GM18868 (cell line): Measurements from ENCODE around the gene PRLH.
"Not testable (repeated sequence)": the region's sequence is repeated elsewhere in the genome, so short reads cannot be mapped to it uniquely, and the experiment has no call there.

Experiments
- ATAC-seq: cut with Tn5 transposase; IDR thresholded peaks from one replicate; pipeline ENCODE4 v1.9.1; 2021; ENCODE audit warnings: mild to moderate bottlenecking, moderate library complexity; ENCODE audit not compliant: unreplicated experiment

Gene PRLH

GRCh38 chr2:237599465-237600110 is 33.2 kb downstream of the PRLH start:
- ATAC-seq = no peak

GRCh38 chr2:237600205-237600846 is 34.0 kb downstream of the PRLH start:
- ATAC-seq = no peak

DNA sequence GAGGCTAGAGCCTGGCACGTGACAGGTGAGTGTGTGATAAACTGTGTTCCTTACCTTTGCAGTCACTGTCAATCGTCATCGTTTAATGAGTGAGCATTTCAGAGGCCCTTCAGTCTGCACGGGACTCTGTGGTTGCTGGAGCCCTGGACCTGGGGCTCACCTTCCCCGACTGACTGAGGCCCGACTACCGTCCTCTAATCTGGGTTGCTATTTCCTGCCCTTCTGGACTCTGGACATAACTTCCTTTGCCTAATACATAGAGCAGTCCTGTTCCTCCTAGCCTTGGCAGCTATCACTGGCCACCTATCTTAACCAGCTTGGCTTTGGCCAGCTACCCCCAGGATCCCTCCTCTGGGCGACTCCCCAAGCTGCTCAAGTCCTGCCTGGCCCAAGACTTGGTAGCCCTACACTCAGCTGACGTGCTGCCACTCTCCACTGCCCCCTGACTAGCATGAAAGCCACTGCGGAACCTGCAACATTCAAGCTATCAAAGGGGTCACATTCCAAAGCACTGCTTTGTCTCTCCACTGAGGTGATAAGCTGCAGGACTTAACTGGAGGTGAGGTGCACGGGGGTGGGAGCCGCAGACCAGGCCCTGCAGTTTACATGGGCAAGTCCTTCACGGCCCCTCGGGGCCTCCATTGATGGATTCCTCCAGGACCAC is 35.2 kb downstream of the PRLH start:
- no peak for ATAC-seq

GRCh38 chr2:237602409-237602808 is 36.0 kb downstream of the PRLH start:
- ATAC-seq = no peak

DNA sequence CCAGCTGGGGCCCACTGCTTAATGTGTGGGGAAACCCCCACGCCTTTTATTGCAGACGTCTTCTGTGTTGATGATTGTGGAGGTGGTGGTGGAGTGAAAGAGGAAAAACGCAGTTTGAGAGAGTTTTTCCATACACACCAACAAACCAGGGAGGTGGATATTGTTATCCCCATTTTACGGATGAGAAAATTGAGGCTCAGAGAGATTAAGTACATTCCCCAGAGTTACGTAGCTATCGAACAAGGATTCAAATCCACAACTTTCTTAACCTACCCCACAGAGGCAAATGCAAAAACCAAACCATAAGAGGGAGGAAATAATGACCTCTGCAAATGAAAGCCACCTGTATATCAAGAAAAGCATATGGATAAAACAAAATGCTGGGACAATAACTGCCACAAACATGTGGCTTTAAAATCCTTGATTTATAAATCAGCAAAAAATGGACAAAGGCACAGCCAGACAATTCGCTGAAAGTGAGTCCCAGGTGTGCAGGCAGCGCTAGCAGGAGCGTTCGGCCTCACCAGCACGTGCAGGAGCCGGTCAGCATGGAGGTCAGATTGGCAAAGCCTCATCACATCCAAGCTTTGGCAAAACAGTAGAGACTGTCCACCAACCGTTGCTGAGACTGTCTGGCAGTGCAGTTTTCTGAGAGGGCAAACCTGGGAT is 36.8 kb downstream of the PRLH start:
- no peak for ATAC-seq

DNA sequence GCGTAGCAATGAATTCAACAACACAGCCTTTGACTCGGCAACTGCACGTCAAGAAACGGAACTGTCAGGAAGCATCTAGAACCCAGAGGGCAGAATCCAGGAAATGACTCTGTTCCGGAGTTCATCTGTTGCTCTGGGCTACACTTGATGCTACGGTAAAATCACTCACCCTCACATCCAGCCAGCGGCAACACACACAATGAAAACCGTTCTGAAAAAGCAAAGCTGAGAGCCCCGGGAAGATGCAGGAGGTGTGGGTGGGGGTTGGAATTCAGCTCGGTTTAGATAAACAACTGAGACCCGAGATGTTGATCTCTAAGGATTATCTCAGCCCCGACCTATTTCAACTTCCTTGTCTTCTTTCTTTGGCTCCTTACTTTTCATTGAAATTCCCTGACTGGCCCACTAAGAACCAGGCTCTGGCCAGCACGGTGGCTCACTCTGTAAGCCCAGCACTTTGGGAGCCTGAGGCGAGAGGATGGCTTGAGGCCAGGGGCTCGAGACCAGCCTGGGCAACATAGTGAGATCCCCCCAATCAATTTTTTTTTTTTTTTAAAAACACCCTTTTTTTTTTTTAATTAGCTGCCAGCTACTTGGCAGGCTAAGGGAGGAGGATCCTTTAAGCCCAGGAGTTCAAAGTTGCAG is 37.5 kb downstream of the PRLH start:
- peak; percentile 57 for ATAC-seq

- no peak for ATAC-seq
Observed at GRCh38 chr2:237604391-237604790, 38.0 kb downstream of the PRLH start.

GRCh38 chr2:237604960-237605359 is 38.6 kb downstream of the PRLH start:
- ATAC-seq = no peak

GRCh38 chr2:237606522-237606921 is 40.1 kb downstream of the PRLH start:
- ATAC-seq = not testable (repeated sequence)

- ATAC-seq = peak; percentile 50
Observed at GRCh38 chr2:237612527-237613357, 46.4 kb downstream of the PRLH start.

DNA sequence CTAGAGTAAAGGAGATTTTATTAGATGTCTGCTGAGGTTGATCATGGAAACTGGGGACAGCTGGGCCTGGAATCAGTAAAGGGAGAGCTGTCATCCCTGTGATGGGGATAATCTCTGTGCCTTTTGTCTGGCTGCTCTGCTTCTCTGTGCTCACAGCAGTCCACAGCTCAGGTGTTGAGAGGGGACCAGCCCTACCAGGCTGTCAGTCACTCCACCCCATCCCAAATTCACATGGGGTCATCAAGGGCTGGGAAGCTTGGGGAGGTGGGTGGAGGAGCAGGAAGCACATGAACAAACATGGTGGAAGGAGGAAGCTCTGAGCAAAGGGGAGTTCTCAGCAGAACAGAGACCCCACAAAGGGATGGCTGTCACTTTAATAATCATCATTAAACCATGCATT is 47.3 kb downstream of the PRLH start:
- no peak for ATAC-seq

GRCh38 chr2:237614151-237614720 is 47.9 kb downstream of the PRLH start:
- no peak for ATAC-seq

DNA sequence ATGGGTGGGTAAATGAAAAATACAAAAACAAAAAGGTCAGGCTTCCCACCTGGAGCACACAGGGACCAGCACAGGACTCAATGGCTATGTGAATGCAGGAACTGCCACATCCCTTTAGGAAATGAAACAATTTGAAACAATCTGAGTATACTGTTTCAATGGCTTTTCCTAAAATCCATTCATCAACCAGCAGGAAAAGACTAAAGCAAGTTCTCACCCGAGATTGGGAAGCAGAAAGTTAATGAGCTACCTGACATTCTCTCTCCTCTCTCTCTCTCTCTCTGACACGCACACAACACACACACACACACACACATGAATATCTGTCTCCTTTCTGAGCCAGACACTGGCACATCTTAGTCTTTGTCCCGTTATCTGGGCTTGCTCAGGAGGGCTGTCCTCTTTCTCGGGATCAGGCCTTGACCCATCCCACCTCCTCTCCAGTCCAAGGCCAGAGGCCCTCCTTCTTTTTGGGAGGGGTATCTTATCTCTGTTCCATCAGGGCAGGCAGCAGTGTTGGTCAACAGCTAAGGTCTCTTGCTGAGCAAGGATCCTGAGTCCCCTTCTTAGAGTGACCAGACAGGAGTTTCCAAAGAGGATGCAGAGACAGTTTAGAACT is 49.4 kb downstream of the PRLH start:
- no peak for ATAC-seq

DNA sequence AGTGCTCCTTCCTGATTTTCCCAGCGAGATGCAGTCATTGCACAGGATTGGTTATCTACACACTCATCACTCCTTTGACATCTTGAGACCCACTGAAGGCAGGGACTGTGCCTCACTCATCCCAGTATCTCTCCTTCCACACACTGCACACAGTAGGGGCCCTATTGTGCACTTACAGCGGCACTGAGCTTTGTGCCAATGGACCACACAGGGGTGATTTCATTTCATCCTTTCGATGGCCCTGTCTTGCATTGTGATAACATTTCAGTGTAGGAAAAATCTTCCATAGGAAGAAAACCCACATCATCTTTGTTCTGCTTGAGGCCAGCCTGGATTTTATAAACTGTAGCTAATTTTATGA is 50.0 kb downstream of the PRLH start:
- ATAC-seq = no peak
